NT2/D1 (cell line): ENCODE data around the gene MAEL.

Experiments used
- SUZ12 ChIP-seq: IDR thresholded peaks from 2 replicates; pipeline ENCODE4 v1.6.1; 2011; ENCODE audit not compliant: insufficient read length, insufficient read depth; ENCODE audit errors: extremely low read depth
- YY1 ChIP-seq: IDR thresholded peaks from 2 replicates; pipeline ENCODE4 v1.6.1; 2011; ENCODE audit not compliant: insufficient read length, insufficient read depth
- ZNF274 ChIP-seq: IDR thresholded peaks from 2 replicates; pipeline ENCODE4 v1.6.1; 2011; ENCODE audit warnings: mild to moderate bottlenecking, low read depth, low read length

DNA sequence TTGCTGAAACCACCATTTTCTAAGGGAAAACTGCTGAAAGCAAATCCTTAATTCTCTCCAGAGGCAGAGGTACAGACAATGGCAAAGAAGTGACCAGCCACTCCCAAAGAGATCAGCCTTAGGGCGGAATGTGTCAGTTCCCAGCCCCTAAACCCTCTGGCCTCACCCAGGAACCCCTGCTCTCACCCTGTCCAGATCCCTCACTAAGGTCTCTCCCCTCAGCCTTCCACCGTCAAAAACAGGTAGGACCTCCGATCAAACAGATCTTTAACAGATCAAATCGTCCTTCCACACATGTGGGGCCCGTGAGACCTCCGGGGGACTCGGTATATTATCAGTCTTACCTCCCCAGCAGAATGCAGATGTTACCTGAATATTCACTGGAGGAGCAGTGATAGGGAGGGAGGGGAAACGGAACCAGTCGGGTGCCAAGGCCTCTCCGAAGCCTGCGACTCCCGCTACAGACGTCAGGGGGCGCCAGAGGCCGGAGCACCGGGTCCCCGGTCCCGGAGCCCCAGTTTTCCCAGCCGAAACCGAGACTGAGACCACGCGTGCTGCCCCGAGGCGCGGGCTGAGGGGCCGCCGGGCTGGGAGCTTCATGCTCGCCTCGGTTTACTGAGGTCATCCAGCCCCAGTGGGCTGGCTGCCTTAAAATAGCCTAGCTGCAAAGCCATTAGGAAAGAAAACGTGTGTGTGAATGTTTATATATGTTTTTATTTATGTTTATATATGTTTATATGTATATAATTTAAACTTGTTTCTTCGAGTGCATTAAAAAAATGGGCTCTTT, 77.4 kb downstream of the MAEL start:
- TF ChIP-seq ZNF274, result no peak
- TF ChIP-seq YY1, result no peak
- no peak for TF ChIP-seq SUZ12
